Stimulated activated naive CD8-positive, alpha-beta T cell treated with anti-CD3 and anti-CD28 coated beads, Interleukin-15, Interleukin-2, amounts not matched to agents 100 U/mL and 50 U/mL, for 24 hours (primary cell): Measurements from ENCODE around the gene KCNJ9.
"Not testable (repeated sequence)": the region's sequence is repeated elsewhere in the genome, so short reads cannot be mapped to it uniquely, and the experiment has no call there.

Experiments used
- ATAC-seq: fragments of 150-1000 bp; cut with Tn5 transposase; one replicate; pipeline ENCODE4 v1.10.0; 2021
- DNase-seq: peaks from one replicate; pipeline ENCODE4 v3.0.0; 2021

Gene KCNJ9

GRCh38 chr1:160081261-160081936, at the start of gene KCNJ9:
Gene KCNJ9, plus strand, starts transcription at chr1:160081538. Its CDS starts 2,493 bp downstream, at chr1:160084031.
- no peak for DNase-seq
- ATAC-seq, result no peak

- DNase-seq, result peak; percentile 20
- no peak for ATAC-seq
These were observed 49.0 kb upstream of the KCNJ9 start for GRCh38 chr1:160032165-160032820.

GRCh38 chr1:160040476-160040875, 40.9 kb upstream of the KCNJ9 start:
- DNase-seq (no peak), ATAC-seq (no peak)

GRCh38 chr1:160043543-160043942, 37.8 kb upstream of the KCNJ9 start:
- DNase-seq (no peak), ATAC-seq (no peak)

- DNase-seq (no peak), ATAC-seq (no peak)
These were observed 35.7 kb upstream of the KCNJ9 start for GRCh38 chr1:160045653-160046052.

- ATAC-seq (peak; percentile 84), DNase-seq (peak; percentile 35)
These were observed 34.7 kb upstream of the KCNJ9 start for GRCh38 chr1:160046494-160047110.

- DNase-seq, result no peak
- ATAC-seq, result no peak
These were observed 34.0 kb upstream of the KCNJ9 start for GRCh38 chr1:160047111-160047991.

- no peak for ATAC-seq
- DNase-seq, result no peak
These were observed 33.0 kb upstream of the KCNJ9 start for GRCh38 chr1:160048335-160048734.

- no peak for ATAC-seq
These were observed 32.2 kb upstream of the KCNJ9 start for GRCh38 chr1:160049101-160049500.

GRCh38 chr1:160050182-160050581, 31.2 kb upstream of the KCNJ9 start:
- not testable (repeated sequence) for ATAC-seq, DNase-seq

More at GRCh38 chr1:160049101-160049500, 32.2 kb upstream of the KCNJ9 start:
- no peak for DNase-seq

GRCh38 chr1:160050619-160051018, 30.7 kb upstream of the KCNJ9 start:
- ATAC-seq (no peak), DNase-seq (no peak)

GRCh38 chr1:160052936-160053335, 28.4 kb upstream of the KCNJ9 start:
- ATAC-seq, result no peak
- DNase-seq, result no peak

GRCh38 chr1:160053548-160054365, 27.6 kb upstream of the KCNJ9 start:
- DNase-seq, result no peak
- no peak for ATAC-seq

GRCh38 chr1:160056648-160057169, 24.6 kb upstream of the KCNJ9 start:
- ATAC-seq (no peak), DNase-seq (no peak)

- DNase-seq (no peak), ATAC-seq (no peak)
These were observed 23.3 kb upstream of the KCNJ9 start for GRCh38 chr1:160058087-160058486.

GRCh38 chr1:160061369-160062229, 19.7 kb upstream of the KCNJ9 start:
- DNase-seq, result no peak
- no peak for ATAC-seq

- ATAC-seq, result no peak
These were observed 19.2 kb upstream of the KCNJ9 start for GRCh38 chr1:160062230-160062532.

GRCh38 chr1:160063176-160063575, 18.2 kb upstream of the KCNJ9 start:
- no peak for ATAC-seq

More at GRCh38 chr1:160062230-160062532, 19.2 kb upstream of the KCNJ9 start:
- DNase-seq, result no peak

GRCh38 chr1:160064164-160064563, 17.2 kb upstream of the KCNJ9 start:
- ATAC-seq (no peak), DNase-seq (no peak)

More at GRCh38 chr1:160063176-160063575, 18.2 kb upstream of the KCNJ9 start:
- no peak for DNase-seq

- DNase-seq (no peak), ATAC-seq (no peak)
These were observed 16.6 kb upstream of the KCNJ9 start for GRCh38 chr1:160064746-160065145.
